Measurements from ENCODE around the gene IGF1R.

IGF1R gene

GRCh38 chr15:98729446-98730042 is 81.2 kb downstream of the IGF1R start:
- DNase-seq: no peak

GRCh38 chr15:98730860-98731711 is 82.7 kb downstream of the IGF1R start:
- no peak for DNase-seq

GRCh38 chr15:98731712-98732450 is 83.5 kb downstream of the IGF1R start:
- no peak for DNase-seq

GRCh38 chr15:98733098-98733497 is 84.8 kb downstream of the IGF1R start:
- no peak for DNase-seq

GRCh38 chr15:98734466-98735199 is 86.3 kb downstream of the IGF1R start:
- no peak for DNase-seq

- DNase-seq: no peak
These were observed 87.0 kb downstream of the IGF1R start for GRCh38 chr15:98735304-98735703.

- DNase-seq: no peak
These were observed 87.7 kb downstream of the IGF1R start for GRCh38 chr15:98735895-98736617.

- no peak for DNase-seq
These were observed 88.8 kb downstream of the IGF1R start for GRCh38 chr15:98737159-98737558.

- DNase-seq: no peak
These were observed 89.4 kb downstream of the IGF1R start for GRCh38 chr15:98737721-98738120.

GRCh38 chr15:98738689-98739401 is 90.5 kb downstream of the IGF1R start:
- no peak for DNase-seq

- DNase-seq: no peak
These were observed 92.0 kb downstream of the IGF1R start for GRCh38 chr15:98740295-98740694.

GRCh38 chr15:98740963-98741362 is 92.6 kb downstream of the IGF1R start:
- DNase-seq: no peak

- DNase-seq: no peak
These were observed 94.8 kb downstream of the IGF1R start for GRCh38 chr15:98743177-98743576.

GRCh38 chr15:98744506-98744905 is 96.2 kb downstream of the IGF1R start:
- no peak for DNase-seq

- no peak for DNase-seq
These were observed 96.8 kb downstream of the IGF1R start for GRCh38 chr15:98745179-98745578.

GRCh38 chr15:98745650-98746374 is 97.5 kb downstream of the IGF1R start:
- no peak for DNase-seq

- DNase-seq: no peak
These were observed 98.2 kb downstream of the IGF1R start for GRCh38 chr15:98746375-98747155.

GRCh38 chr15:98751767-98752166 is 103.4 kb downstream of the IGF1R start:
- DNase-seq: no peak

- no peak for DNase-seq
These were observed 105.7 kb downstream of the IGF1R start for GRCh38 chr15:98753726-98754656.
